Vagina (tissue), 2 donors: ENCODE measurements around the gene ELK4. TPM values are rescaled to one million over a fixed set of nuclear protein-coding genes. Genes with fewer than 3 reads are reported as not detected.

Source experiments
- DNase-seq, 2 donors: peaks; one replicate each; pipeline ENCODE4 v3.0.0-alpha.2; 2017; ENCODE audit errors: extremely low spot score in 2 of 2
- H3K27ac ChIP-seq: fragments of 200-600 bp; sonication (generic); one replicate; pipeline ENCODE4 v1.5.1; 2019
- H3K27me3 ChIP-seq: fragments of 200-600 bp; sonication (generic); one replicate; pipeline ENCODE4 v1.5.1; 2019
- H3K36me3 ChIP-seq, 2 donors: fragments of 200-600 bp; sonication (generic); one replicate each; pipeline ENCODE4 v1.5.1; 2017 to 2019
- H3K4me1 ChIP-seq: fragments of 200-600 bp; sonication (generic); one replicate; pipeline ENCODE4 v1.5.1; 2019
- H3K4me3 ChIP-seq, 2 donors: fragments of 200-600 bp; sonication (generic); 1 replicate in 1 of 2; 2 replicates in 1 of 2; pipeline ENCODE4 v1.5.1; 2016 to 2019
- H3K9me3 ChIP-seq: fragments of 200-600 bp; sonication (generic); one replicate; pipeline ENCODE4 v1.5.1; 2019
- CTCF ChIP-seq, 3 experiments: fragments of 450-650 bp in 2 of 3; fragments of 200-600 bp in 1 of 3; sonication (generic) in 1 of 3; IDR thresholded peaks; one replicate each; pipeline ENCODE4 v1.5.1; 2017 to 2019; ENCODE audit warnings: antibody characterized with exemption in 3 of 3, mild to moderate bottlenecking in 2 of 3, moderate library complexity in 2 of 3
- POLR2A ChIP-seq, 2 donors: fragments of 450-650 bp; IDR thresholded peaks; one replicate each; pipeline ENCODE4 v1.6.1; 2017; ENCODE audit warnings: antibody characterized with exemption in 2 of 2, mild to moderate bottlenecking in 2 of 2, moderate library complexity in 2 of 2
- POLR2AphosphoS5 ChIP-seq, 2 donors: sonication (generic); formaldehyde crosslinking; IDR thresholded peaks; one replicate each; pipeline ENCODE4 v1.9.0; 2017; ENCODE audit warnings: antibody characterized with exemption in 2 of 2, mild to moderate bottlenecking in 2 of 2, low read depth in 1 of 2; ENCODE audit not compliant: insufficient read depth in 1 of 2
- intact Hi-C: fragments of 100-400 bp; cut with DNase I; formaldehyde crosslinking; loops from one replicate; pipeline ENCODE4 v1.15.1; 2023
- total RNA-seq: library from RNA; depleted of rRNA; stranded (reverse); fragments of >200 nt; gene quantifications from one replicate; pipeline ENCODE4 v1.2.3, GENCODE V29; 2016

Gene ELK4
- total RNA-seq, 1 donor from 2014 or later, result 24.1 TPM

- no peak overlapping the region for H3K4me3 ChIP-seq
- H3K9me3 ChIP-seq, result no peaks in the 10 kb centered on the region
- no peaks in the 10 kb centered on the region for H3K36me3 ChIP-seq
- TF ChIP-seq CTCF (IDR thresholded peaks at IDR 0.05) (no peak), POLR2A (IDR thresholded peaks at IDR 0.05) (no peak), POLR2AphosphoS5 (IDR thresholded peaks at IDR 0.05; ENCODE audit: insufficient read depth in 1 of 2, low read depth in 1 of 2) (no peak)
- no peaks in the 10 kb centered on the region for H3K27me3 ChIP-seq
- no peak for DNase-seq
- H3K27ac ChIP-seq, result no peak overlapping the region
- intact Hi-C loops, result loop anchor here (5.0 kb wide), 1 partner anchor 51 kb away; no protein-coding TSS in a partner anchor
- no peaks in the 10 kb centered on the region for H3K4me1 ChIP-seq
Measured at GRCh38 chr1:205661429-205662134, 29.8 kb upstream of the ELK4 start.

- Histone ChIP-seq H3K27me3 (no peaks in the 10 kb centered on the region), H3K4me1 (no peaks in the 10 kb centered on the region), H3K9me3 (no peaks in the 10 kb centered on the region), H3K27ac (no peak overlapping the region), H3K4me3 (no peak overlapping the region), H3K36me3 (no peaks in the 10 kb centered on the region)
- no peak for DNase-seq
- intact Hi-C loops, result loop anchor here (5.0 kb wide), 1 partner anchor 52 kb away; no protein-coding TSS in a partner anchor
- no peak for TF ChIP-seq POLR2AphosphoS5 (IDR thresholded peaks at IDR 0.05; ENCODE audit: insufficient read depth in 1 of 2, low read depth in 1 of 2)
Measured at GRCh38 chr1:205660361-205660760, 28.6 kb upstream of the ELK4 start.

- no peaks in the 10 kb centered on the region for H3K27me3 ChIP-seq
- TF ChIP-seq CTCF (IDR thresholded peaks at IDR 0.05) (peak; percentile 69 to 87 (median 82)), POLR2AphosphoS5 (IDR thresholded peaks at IDR 0.05; ENCODE audit: insufficient read depth in 1 of 2, low read depth in 1 of 2) (peak in 1 of 2 donors; percentile 21), POLR2A (IDR thresholded peaks at IDR 0.05) (no peak)
- no peak overlapping the region for H3K4me3 ChIP-seq
- no peak overlapping the region for H3K27ac ChIP-seq
- no peaks in the 10 kb centered on the region for H3K4me1 ChIP-seq
- no peaks in the 10 kb centered on the region for H3K36me3 ChIP-seq
- intact Hi-C loops, result loop anchor here (5.0 kb wide), 1 partner anchor 67 kb away; no protein-coding TSS in a partner anchor
- no peak for DNase-seq
- no peaks in the 10 kb centered on the region for H3K9me3 ChIP-seq
Measured at GRCh38 chr1:205658943-205659581, 27.3 kb upstream of the ELK4 start.

GRCh38 chr1:205656236-205656635 is 24.4 kb upstream of the ELK4 start:
- TF ChIP-seq POLR2AphosphoS5 (IDR thresholded peaks at IDR 0.05; ENCODE audit: insufficient read depth in 1 of 2, low read depth in 1 of 2) (no peak), POLR2A (IDR thresholded peaks at IDR 0.05) (no peak), CTCF (IDR thresholded peaks at IDR 0.05) (no peak)
- no peak for DNase-seq
- no peaks in the 10 kb centered on the region for H3K27me3 ChIP-seq
- no peaks in the 10 kb centered on the region for H3K4me1 ChIP-seq
- no peak overlapping the region for H3K4me3 ChIP-seq
- H3K36me3 ChIP-seq, result no peaks in the 10 kb centered on the region
- H3K27ac ChIP-seq, result no peak overlapping the region
- intact Hi-C loops, result loop anchor here (5.0 kb wide), 1 partner anchor 64 kb away; no protein-coding TSS in a partner anchor
- no peaks in the 10 kb centered on the region for H3K9me3 ChIP-seq

GRCh38 chr1:205652984-205653383 is 21.2 kb upstream of the ELK4 start:
- Histone ChIP-seq H3K9me3 (no peaks in the 10 kb centered on the region), H3K27me3 (no peaks in the 10 kb centered on the region), H3K36me3 (no peaks in the 10 kb centered on the region), H3K27ac (no peak overlapping the region), H3K4me3 (no peak overlapping the region), H3K4me1 (peaks cover 10% of the 10 kb centered on the region)
- no peak for DNase-seq
- TF ChIP-seq POLR2AphosphoS5 (IDR thresholded peaks at IDR 0.05; ENCODE audit: insufficient read depth in 1 of 2, low read depth in 1 of 2) (no peak), CTCF (IDR thresholded peaks at IDR 0.05) (no peak), POLR2A (IDR thresholded peaks at IDR 0.05) (no peak)
- intact Hi-C loops, result no loop called here
